ENCODE results near the gene NRK.
A peak's percentile ranks its signal among the peaks of the same experiment; 100 is the strongest.
"Not testable (repeated sequence)": the region's sequence is repeated elsewhere in the genome, so short reads cannot be mapped to it uniquely, and the experiment has no call there.

Gene NRK

GRCh38 chrX:105973387-105973739 is 151.0 kb downstream of the NRK start:
- no peak overlapping the region for H3K4me3 ChIP-seq (ENCODE audit: low read depth, low read length)
- TF ChIP-seq MAX (IDR thresholded peaks at IDR 0.05; ENCODE audit: low read depth, low read length) (no peak), POLR2A (IDR thresholded peaks at IDR 0.05; ENCODE audit: extremely low read depth, insufficient read length) (no peak), MYC (IDR thresholded peaks at IDR 0.05; ENCODE audit: low read depth, low read length) (no peak), CTCF (IDR thresholded peaks at IDR 0.05; ENCODE audit: low read depth, low read length) (no peak)
- no peak for DNase-seq (ENCODE audit: low read depth)

GRCh38 chrX:105975382-105975781 is 153.0 kb downstream of the NRK start:
- TF ChIP-seq MAX (IDR thresholded peaks at IDR 0.05; ENCODE audit: low read depth, low read length) (no peak), CTCF (IDR thresholded peaks at IDR 0.05; ENCODE audit: low read depth, low read length) (no peak), MYC (IDR thresholded peaks at IDR 0.05; ENCODE audit: low read depth, low read length) (no peak), POLR2A (IDR thresholded peaks at IDR 0.05; ENCODE audit: extremely low read depth, insufficient read length) (no peak)
- no peak overlapping the region for H3K4me3 ChIP-seq (ENCODE audit: low read depth, low read length)
- DNase-seq (ENCODE audit: low read depth), result peak; percentile 5

- TF ChIP-seq MAX (IDR thresholded peaks at IDR 0.05; ENCODE audit: low read depth, low read length) (no peak), MYC (IDR thresholded peaks at IDR 0.05; ENCODE audit: low read depth, low read length) (no peak), POLR2A (IDR thresholded peaks at IDR 0.05; ENCODE audit: extremely low read depth, insufficient read length) (no peak), CTCF (IDR thresholded peaks at IDR 0.05; ENCODE audit: low read depth, low read length) (no peak)
- H3K4me3 ChIP-seq (ENCODE audit: low read depth, low read length), result no peak overlapping the region
- DNase-seq (ENCODE audit: low read depth), result no peak
These were observed 159.6 kb downstream of the NRK start for GRCh38 chrX:105981772-105982485.

GRCh38 chrX:105988487-105988886 is 166.1 kb downstream of the NRK start:
- H3K4me3 ChIP-seq (ENCODE audit: low read depth, low read length); DNase-seq (ENCODE audit: low read depth): not testable (repeated sequence)

- TF ChIP-seq POLR2A (IDR thresholded peaks at IDR 0.05; ENCODE audit: extremely low read depth, insufficient read length) (no peak), CTCF (IDR thresholded peaks at IDR 0.05; ENCODE audit: low read depth, low read length) (no peak), MYC (IDR thresholded peaks at IDR 0.05; ENCODE audit: low read depth, low read length) (no peak), MAX (IDR thresholded peaks at IDR 0.05; ENCODE audit: low read depth, low read length) (no peak)
- no peak overlapping the region for H3K4me3 ChIP-seq (ENCODE audit: low read depth, low read length)
- DNase-seq (ENCODE audit: low read depth), result no peak
These were observed 177.0 kb downstream of the NRK start for GRCh38 chrX:105999294-105999693.

- TF ChIP-seq MYC (IDR thresholded peaks at IDR 0.05; ENCODE audit: low read depth, low read length) (no peak), CTCF (IDR thresholded peaks at IDR 0.05; ENCODE audit: low read depth, low read length) (no peak), POLR2A (IDR thresholded peaks at IDR 0.05; ENCODE audit: extremely low read depth, insufficient read length) (no peak), MAX (IDR thresholded peaks at IDR 0.05; ENCODE audit: low read depth, low read length) (no peak)
- no peak for DNase-seq (ENCODE audit: low read depth)
- H3K4me3 ChIP-seq (ENCODE audit: low read depth, low read length), result no peak overlapping the region
These were observed 177.9 kb downstream of the NRK start for GRCh38 chrX:106000203-106000602.

GRCh38 chrX:106000609-106001008 is 178.3 kb downstream of the NRK start:
- DNase-seq (ENCODE audit: low read depth), result not testable (repeated sequence)

More at GRCh38 chrX:106000609-106001008, 178.3 kb downstream of the NRK start:
- H3K4me3 ChIP-seq (ENCODE audit: low read depth, low read length), result not testable (repeated sequence)

Data from NB4 (cell line).